GM19240 (cell line): ENCODE measurements around the gene RAE1.

Experiments used
- DNase-seq: peaks from one replicate; pipeline ENCODE4 v3.0.0; 2011; ENCODE audit warnings: low spot score; ENCODE audit not compliant: insufficient read length

The RAE1 gene

DNA sequence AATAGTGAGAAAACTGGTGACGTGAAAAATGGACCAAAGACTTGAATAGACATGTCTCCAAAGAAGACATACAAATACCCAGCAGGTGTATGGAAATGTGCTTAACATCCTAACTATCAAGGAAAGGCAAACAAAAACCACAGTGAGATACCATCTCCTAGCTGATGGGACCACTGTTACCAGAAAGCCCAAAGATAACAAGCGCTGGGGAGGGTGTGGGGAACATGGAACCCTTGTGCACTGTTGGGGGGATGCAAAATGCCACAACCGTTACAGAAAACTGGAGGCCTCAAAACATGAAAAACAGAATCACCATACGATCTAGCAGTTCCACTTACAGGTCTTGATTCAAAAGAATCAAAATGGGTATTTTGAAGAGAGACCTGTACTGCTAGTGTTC, 20.3 kb downstream of the RAE1 start:
- no peak for DNase-seq

DNA sequence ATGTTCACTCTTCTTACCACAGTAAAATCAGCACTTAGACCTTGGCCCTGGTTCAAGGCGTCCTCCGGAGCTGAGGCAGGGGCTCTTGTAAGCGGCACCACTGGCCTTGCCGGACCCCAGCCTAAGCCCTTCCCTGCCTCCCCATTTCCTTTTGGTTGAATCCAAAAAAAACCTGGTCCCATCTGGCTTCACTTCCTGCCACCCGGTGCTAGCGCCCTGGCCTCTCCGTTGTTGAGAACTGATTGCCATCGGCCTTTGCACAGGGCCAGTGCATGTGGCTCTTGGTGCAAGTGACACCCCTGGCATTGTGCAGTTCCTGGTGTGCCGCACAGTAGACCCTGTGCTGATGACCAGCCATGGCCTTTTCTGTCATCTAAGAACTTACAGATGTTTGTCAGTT, 21.1 kb downstream of the RAE1 start:
- no peak for DNase-seq

DNA sequence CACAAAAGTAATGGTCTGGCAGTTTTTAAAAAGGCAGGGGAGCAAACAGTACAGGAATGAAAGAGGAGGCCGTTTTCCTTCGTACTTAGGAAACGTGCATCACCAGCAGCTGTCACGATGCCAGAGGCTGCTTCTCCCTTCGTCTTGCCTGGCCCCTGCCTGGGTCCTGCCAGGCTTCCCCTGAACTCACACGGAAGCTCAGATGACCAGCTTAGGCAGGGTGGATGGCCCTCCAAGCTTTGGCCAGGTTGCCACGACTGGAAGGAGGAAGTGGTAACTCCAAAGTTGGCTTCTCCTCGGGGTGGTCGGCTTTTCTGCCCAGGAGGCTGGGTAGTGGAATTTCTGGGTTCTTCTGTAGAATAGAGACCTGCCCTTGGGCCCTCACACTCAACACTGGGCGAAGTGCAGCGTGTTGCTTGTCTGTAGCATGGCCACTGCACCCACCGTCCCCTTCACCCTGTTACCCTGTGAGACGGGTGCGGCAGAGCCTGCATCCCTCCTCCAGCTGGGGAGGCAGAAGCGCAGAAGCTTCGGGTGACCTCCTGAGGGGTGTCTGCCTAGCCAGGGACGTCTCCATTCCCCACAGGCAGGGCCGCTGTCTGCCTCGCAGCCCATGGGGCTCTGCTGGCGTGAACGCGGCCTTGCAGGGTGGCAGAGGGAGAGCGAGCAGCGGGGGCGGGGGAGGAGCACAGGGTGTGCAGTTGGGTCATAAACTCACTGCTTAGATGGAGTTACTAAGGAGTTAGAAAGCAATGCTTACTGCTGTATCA, 21.7 kb downstream of the RAE1 start:
- DNase-seq: no peak

DNA sequence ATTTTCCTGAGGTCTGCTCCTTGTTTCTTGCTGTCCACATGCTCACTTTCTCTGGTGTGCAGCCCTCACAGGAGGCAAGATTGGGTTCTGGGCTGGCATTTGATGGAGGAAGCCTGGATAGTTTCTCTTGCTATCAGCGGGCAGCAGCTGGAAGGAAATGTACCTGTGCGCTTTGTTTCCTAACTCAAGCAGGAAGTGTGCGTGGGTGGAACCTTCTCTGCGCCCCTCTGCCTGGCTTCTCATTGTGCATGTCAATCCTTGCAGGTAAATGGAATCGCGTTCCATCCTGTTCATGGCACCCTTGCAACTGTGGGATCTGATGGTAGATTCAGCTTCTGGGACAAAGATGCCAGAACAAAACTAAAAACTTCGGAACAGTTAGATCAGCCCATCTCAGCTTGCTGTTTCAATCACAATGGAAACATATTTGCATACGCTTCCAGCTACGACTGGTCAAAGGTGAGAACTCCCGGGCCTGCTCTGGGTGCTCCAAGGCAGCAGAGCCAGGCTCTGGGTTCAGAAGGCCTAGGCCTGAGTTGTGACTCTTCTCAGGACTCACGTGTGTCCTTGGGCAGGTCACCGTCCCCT, 23.4 kb downstream of the RAE1 start:
- no peak for DNase-seq

DNA sequence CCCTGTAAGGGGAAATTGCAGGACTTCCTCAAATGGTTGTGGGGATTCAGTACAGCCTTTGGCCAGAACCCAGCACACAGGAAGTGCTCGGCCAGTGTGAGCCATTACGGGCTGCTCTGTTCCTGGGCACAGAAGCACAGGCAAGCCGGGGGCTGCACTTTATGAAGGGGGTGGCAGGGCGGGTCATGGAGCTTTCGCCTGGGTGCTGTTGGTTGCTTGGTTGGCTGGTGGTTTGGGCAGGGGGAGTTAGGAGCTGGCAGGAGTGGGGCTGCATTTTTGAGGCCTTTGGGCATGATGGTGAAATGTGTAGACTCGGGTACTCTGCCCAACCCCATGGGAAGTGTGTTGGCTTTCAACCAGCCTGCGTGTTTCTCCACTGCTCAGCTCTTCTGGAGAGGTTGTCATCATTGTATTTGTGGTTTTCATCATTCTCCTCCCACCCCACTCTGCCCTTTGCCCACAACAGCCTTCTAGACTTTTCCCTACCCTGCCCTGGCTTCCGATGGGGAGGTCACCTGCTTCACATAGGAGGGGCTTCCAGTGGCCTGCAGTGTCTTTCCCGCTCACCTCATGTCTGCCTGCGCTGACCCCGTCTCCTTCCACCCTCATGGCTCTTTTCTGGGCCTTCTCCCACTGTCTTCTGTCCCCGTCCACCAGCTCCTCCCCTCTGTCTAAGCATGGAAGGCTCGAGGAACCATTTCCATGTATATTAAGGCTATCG, 24.0 kb downstream of the RAE1 start:
- DNase-seq: no peak

DNA sequence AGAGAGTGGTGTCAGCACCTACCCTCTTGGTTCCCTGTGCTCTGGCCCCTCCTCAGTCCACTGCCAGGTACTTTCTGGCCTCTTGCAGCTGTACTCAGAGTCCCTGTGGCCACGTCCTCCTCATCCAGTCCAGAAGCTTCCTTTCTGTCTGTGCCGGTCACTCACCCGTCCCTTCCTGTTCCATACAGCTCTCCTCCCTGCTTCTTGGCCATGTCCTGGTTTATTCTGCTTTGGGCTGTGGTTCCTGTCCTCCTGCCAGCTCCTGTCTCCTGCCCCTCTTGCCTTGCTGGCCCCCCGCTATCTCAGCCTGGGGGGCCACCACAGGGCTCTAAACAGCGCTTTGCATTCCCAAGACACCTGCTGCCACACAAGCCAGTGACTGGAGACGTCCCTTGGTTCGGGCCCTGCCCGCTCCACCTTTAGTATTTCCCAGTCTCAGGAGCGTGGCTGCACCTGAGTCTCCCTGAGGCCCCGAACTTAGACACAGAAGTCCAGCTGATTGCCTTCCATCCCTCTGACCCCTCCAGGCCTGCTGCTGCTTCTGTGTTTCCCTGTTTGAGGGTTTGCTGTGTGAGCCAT, 24.7 kb downstream of the RAE1 start:
- DNase-seq: no peak

DNA sequence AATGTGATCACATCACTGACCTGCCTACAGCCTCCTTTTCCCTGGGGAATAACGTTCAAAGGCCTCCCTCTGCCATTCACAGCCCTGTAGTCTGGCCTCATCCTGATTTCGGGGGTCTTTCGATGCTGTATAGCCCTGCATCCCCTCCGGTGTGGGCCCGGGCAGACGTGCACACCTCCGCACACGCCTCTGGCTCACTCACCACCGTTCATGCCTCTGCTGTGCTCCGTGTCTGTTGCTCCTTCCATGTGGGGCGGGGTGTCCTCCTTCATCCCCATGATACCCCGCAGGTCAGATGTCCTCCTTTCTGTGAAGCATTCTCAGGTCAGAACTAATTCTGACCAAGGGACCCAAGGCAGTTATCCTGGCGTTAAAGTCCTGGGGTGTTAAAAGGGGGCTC, 26.3 kb downstream of the RAE1 start:
- no peak for DNase-seq

DNA sequence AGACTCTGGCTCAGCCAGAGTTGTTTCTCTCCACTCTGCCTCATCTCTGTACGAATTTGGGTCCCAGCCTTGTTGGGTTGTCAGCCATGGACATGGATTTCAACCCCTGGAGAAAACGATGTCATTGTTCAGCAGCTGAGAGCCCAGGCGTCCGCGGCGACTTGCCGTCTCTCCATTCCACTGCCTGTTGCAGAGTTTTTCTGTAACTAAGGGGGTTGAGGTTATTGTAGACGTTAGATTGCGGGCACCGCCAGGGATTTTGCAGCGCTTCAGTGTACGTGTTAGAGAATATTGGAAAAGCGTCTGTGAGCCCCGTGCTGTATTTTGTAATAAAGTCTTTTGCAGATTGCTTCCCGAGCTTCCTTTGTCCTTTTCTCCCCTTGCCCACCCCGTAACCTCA, 27.1 kb downstream of the RAE1 start:
- DNase-seq: no peak

DNA sequence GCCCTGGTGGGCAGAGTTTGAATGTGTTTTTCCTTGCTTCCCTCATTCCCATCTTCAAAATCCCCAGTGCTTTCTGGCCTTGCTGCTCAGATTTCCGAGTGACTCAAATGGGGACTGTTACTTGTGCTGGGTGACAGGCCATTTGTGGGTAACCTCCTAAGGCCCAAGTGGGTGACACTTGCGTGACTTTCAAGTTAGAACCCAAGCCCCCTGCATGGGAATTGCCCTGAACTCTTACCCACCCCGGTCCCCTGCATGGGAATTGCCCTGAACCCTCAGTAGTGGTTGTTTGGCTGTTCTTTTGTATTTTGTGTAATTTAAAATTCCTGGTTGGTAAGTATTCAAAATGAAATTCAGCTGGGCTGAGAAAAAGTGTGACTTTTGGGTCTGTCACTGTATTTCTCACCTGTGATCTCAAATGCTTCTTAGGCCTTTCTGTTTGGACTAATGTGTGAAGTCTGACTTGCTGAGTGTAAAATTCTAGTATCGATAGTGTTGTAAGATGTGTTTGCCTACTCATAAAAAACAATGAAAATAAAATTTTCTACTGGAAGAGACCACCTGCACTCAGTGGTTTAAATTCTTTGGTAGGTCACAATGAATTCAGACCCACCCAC, 27.7 kb downstream of the RAE1 start:
- DNase-seq: no peak

DNA sequence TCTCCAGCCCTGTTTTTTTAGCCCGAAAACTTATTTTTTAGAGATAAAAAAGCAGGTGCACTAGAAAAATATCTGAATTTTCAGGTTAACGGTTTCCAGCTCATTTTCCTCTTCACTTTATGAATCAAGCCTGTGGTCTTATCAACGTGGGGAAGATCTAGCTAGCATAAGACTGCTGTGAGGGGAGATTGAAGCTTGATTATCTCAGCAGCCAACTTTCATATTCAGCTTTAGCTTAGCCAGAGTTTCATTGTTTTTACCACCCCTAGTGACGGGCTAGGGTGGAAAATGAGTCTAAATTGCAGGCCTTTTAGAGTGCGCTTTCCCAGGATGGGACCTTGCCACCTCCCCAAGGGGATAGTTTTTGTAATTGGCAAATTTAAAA, 28.2 kb downstream of the RAE1 start:
- no peak for DNase-seq

DNA sequence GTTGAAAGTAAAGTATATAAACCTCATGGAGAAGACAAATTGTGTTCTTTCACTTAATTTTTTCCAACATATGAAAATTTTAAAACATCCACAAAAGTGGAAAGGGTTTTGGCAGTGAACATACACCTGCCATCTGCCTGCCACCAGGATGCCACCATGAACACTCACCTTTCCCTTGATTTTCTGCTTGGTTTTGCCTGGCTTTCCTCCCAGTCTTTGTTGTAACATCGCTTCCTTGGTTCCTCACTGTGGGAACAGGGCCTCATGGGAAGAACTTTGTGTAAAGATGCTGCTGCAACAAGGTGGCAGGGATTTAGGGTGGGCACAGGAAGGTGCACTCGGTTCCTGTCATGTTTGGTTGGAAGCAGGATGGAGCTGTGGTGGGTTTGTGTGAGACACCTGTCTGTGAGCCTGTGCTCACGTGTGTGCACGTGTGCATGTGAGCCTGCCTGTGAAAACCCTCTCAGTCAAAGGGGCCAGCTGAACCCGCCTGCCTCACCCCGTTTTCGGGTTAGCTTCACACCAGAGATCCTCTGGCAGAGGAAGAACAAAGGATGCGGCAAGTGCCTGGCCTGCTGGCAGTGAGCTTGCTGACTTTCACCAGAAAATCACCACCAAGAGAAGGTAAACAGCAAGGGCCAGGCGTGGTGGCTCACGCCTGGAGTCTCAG, 29.2 kb downstream of the RAE1 start:
- no peak for DNase-seq

DNA sequence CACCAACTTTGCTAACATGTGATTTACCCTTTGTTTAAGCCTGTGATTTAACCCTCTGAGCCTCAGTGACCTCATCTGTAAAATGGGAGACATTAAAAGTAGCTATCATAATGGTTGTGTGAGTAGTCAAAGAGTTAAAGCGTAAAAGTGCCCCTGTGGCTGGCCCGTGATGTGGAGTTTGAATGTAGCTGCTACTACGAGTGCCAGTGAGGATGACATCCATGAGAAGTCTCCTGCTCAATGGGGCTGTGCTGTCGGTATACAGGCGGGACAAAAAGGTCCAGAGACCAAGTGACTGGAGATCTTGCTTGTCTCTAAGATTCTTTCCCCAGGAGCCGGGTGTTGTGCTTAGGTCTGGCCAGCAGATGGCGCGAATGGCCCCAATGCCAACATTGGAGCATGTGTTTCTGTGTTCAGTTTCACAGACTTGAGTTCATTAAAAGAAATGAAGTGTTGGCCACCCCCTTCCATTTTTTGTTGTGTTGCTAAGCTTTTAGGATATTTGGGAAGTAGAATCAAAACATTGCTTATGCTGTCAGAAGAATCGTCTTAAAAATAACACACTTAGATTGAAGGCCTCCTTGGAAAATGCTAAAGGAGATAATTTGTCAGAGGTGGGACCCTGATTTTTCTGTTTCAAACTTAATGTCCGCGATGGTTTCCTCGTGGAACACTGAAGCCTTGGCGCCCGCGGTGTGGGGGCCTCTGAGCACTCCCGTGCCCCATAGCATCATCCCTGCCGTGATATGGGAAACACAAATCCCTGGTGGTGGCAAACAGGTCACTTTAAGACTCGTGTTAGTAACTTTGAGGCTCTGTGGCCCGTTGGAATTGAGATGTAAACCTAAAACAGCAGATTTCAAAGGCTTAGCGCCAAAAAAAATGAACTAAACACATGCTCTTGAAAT, 30.8 kb downstream of the RAE1 start:
- peak; percentile 79 for DNase-seq

DNA sequence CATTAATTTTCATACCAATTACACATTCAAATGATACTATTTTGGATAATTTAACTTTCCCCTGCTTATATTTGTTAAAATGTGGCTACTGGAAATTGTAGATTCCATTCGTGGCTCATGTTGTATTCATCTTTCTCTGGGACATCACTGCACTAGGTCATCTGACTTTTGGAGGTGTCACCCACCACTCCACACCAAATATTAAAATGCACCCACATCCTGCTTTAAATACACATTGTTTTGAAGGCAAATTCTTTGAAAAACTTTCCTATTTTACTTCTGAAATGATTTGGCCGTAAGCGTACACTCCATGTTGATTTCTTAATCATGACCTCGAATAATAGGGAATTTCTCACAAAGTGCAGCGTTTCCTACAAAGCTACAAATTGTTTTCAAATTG, 31.5 kb downstream of the RAE1 start:
- no peak for DNase-seq

DNA sequence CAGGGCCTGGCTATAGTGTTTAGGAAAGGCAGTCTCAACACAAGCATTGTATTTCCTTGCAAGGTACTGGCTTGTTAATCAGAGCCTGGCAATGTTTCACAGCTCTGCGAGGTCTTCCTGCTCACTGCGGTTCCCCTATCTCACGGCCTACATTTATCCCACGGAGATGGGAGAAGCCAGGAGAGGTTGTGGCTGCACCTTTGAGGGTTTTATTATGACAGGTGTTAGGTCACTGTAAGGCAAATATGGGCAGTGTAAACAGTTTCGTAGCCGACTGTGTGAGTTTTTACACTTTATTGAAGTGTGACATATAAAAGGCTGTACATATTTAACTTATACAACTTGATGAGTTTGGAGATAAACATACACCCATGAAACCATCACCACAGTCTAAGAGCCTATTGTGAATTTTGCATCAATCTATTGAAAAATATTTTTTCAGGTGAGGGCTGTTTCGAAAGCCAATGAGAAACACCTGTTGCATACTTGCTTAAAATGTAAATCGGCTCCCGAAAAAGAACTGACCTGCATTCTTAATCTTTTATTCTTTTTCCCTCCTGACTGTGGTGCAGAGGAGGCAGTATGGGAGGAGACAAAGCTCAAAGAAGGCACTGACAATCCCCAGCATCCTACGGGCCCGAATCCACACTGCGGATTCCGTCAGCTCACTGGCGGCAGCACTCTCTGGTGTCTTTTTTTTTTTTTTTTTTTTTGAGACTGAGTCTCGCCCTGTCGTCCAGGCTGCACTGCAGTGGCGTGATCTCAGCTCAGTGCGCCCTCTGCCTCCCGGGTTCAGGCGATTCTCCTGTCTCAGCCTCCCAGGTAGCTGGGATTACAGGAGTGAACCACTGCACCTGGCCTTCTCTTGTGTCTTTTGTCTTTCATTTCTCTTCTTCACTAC, 32.6 kb downstream of the RAE1 start:
- DNase-seq: no peak

DNA sequence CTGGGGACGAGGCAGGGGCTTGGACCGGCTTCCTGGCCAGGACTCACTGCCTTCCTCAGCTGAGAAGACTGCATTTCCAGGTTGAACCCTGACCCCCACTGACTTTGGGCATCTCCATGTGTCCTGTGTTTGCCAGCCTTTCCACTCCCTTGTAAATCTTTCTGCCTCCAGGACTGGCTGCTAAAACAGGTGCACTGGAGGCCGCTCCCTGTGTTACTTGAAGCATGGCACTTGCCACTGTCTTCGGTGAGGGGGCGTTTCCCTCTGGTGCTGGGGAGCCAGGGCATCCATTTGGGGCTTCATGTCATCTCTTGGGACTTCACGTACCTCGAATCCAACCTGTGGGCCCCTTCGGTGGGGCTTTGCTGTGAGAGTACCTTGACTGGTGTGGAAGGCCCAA, 33.4 kb downstream of the RAE1 start:
- DNase-seq: no peak

DNA sequence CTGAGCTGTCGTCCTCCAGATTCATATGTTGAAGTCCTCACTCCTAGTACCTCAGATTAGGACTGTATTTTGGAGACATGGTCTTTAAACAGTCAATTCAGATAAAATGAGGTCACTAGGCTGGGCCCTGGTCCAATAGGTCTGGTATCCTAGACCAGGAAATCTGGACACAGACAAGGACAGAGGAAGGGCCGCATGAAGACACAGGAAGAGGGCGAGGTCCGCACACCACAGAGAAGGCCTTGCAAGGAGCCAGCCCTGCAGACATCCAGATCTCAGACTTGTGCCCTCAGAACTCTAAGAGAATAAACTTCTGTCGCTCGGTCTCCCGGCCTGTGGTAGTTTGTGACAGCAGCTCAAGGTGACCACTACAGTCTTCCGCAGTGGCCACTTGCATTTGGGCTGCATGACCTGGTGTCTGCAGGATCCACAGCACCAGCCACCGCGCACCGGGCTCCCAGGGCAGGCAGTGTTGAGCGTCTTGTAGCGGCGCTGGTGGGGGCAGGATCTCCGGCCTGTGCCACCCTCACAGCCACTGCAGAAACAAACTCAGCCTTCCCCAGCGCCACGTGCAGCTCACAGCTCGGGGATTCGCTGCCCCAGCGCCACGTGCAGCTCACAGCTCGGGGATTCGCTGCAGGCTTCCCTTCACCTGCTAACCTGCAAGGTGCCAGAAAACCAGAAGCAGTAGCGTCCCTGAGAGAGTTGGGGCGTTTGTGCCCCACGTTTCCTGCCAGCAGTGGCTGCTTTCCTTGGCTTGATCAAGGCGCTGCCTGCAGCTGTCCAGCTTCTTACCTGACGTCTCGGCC, 34.1 kb downstream of the RAE1 start:
- DNase-seq: no peak

DNA sequence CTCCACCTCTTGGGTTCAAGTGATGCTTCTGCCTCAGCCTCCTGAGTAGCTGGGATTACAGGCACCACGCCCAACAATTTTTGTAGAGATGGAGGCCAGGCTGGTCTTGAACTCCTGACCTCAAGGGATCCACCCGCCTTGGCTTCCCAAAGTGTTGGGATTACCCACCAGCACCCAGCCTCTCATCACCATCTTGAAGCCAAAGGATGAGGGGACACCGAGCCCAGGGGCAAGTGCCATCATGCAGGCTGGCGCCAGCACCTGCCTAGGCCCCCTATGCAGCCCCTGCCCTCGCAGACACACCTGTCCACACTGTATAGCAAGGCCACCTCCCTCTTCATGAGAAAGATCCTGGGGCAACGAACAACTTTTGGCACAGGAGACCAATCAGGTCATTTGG, 34.9 kb downstream of the RAE1 start:
- no peak for DNase-seq

DNA sequence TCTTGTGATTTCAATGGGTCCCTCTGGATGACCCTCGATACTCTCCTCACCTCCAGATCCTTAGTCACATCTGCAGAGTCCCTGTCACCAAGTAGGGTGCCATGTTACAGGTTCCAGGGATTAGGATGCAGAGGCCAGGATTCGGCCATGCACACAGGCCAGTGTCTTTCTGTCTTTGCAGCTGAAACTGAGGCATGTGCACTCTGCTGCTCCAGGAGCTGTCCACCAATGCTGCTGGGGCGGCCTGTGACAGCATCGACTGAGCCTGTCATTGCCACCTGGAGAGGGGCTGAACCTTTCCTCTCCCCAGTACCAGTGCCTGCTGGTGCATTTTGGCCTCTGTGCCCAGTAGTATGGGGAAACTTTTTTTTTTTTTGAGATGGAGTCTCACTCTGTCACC, 35.7 kb downstream of the RAE1 start:
- DNase-seq: no peak

DNA sequence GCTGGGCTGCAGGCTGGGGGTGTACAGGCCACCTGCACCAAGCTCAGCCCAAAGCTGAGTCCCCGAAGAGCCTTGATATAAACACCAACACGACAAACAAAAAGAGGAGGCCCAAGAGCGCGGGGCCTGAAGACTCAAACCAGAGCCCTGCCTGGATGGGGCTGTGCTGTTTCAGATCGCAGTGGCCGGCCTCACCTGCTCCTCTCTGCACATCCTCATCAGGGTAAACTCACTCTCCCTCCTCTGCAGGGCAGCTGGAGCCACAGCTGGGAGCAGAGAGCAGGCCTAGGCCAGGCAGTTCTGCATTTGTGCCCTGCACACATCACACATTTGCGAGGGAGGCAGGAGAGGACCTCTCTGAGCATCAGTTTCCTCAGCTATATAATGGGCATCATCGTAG, 36.4 kb downstream of the RAE1 start:
- DNase-seq: no peak
